ENCODE measurements around the gene IFIT5.
A peak's percentile ranks its signal among the peaks of the same experiment; 100 is the strongest.
"Not testable (repeated sequence)": the region's sequence is repeated elsewhere in the genome, so short reads cannot be mapped to it uniquely, and the experiment has no call there.

IFIT5 gene

GRCh38 chr10:89414146-89414878 lies at the start of gene IFIT5:
IFIT5 (plus strand) TSS chr10:89414568; CDS start chr10:89414799, 231 bp downstream.
- intact Hi-C loops (cut with DNase I): loop anchor here (2.0 kb wide), 1 partner anchor 22 kb away; the partner anchor contains the start of gene IFIT1
- peak; percentile 48 to 90 (median 79) for DNase-seq

- intact Hi-C loops (cut with DNase I): no loop called here
- DNase-seq: peak in 9 of 42 donors; percentile 16 to 69 (median 39)
These were observed 46.8 kb upstream of the IFIT5 start for GRCh38 chr10:89367529-89367928.

GRCh38 chr10:89368129-89368528 lies 46.2 kb upstream of the IFIT5 start:
- DNase-seq: no peak
- intact Hi-C loops (cut with DNase I): no loop called here

- intact Hi-C loops (cut with DNase I): no loop called here
- DNase-seq: peak in 31 of 42 donors; percentile 9 to 74 (median 40)
These were observed 44.9 kb upstream of the IFIT5 start for GRCh38 chr10:89369156-89370105.

- DNase-seq: no peak
- intact Hi-C loops (cut with DNase I): no loop called here
These were observed 43.3 kb upstream of the IFIT5 start for GRCh38 chr10:89371079-89371478.

- intact Hi-C loops (cut with DNase I): no loop called here
These were observed 42.4 kb upstream of the IFIT5 start for GRCh38 chr10:89371987-89372386.

GRCh38 chr10:89373916-89374711 lies 40.3 kb upstream of the IFIT5 start:
- intact Hi-C loops (cut with DNase I): loop anchor here (2.0 kb wide), 1 partner anchor 31 kb away; no protein-coding TSS in a partner anchor
- DNase-seq: peak; percentile 47 to 97 (median 89)

More at GRCh38 chr10:89371987-89372386, 42.4 kb upstream of the IFIT5 start:
- no peak for DNase-seq

GRCh38 chr10:89374713-89375141 lies 39.6 kb upstream of the IFIT5 start:
- intact Hi-C loops (cut with DNase I): loop anchor here (2.0 kb wide), 1 partner anchor 32 kb away; no protein-coding TSS in a partner anchor
- DNase-seq: peak in 3 of 42 donors; percentile 33 to 58 (median 38)

- intact Hi-C loops (cut with DNase I): no loop called here
- no peak for DNase-seq
These were observed 36.4 kb upstream of the IFIT5 start, which contains the start of gene IFIT1B for GRCh38 chr10:89377705-89378637. IFIT1B (plus strand) TSS chr10:89378056; CDS start chr10:89378136, 80 bp downstream.

- intact Hi-C loops (cut with DNase I): no loop called here
- no peak for DNase-seq
These were observed 35.3 kb upstream of the IFIT5 start for GRCh38 chr10:89379103-89379502.

GRCh38 chr10:89382757-89383156 lies 31.6 kb upstream of the IFIT5 start:
- intact Hi-C loops (cut with DNase I): no loop called here
- DNase-seq: no peak

- no peak for DNase-seq
- intact Hi-C loops (cut with DNase I): no loop called here
These were observed 29.7 kb upstream of the IFIT5 start for GRCh38 chr10:89384474-89385340.

- intact Hi-C loops (cut with DNase I): no loop called here
- no peak for DNase-seq
These were observed 25.6 kb upstream of the IFIT5 start for GRCh38 chr10:89388806-89389205.

GRCh38 chr10:89389254-89389653 lies 25.1 kb upstream of the IFIT5 start:
- peak in 5 of 42 donors; percentile 33 to 72 (median 51) for DNase-seq
- intact Hi-C loops (cut with DNase I): no loop called here

GRCh38 chr10:89390476-89391225 lies 23.7 kb upstream of the IFIT5 start:
- peak in 1 of 42 donors; percentile 46 for DNase-seq

GRCh38 chr10:89391226-89391576 lies 23.2 kb upstream of the IFIT5 start:
- intact Hi-C loops (cut with DNase I): loop anchor here (5.0 kb wide), 1 partner anchor 174 kb away; no protein-coding TSS in a partner anchor
- not testable (repeated sequence) for DNase-seq

More at GRCh38 chr10:89390476-89391225, 23.7 kb upstream of the IFIT5 start:
- intact Hi-C loops (cut with DNase I): loop anchor here (5.0 kb wide), 1 partner anchor 173 kb away; no protein-coding TSS in a partner anchor

Data from head of caudate nucleus (tissue), 42 donors.